ENCODE data around the gene DISC1.

- no peak for TF ChIP-seq CTCF (IDR thresholded peaks at IDR 0.05; ENCODE audit: poor library complexity, severe bottlenecking)
- TF ChIP-seq REST (IDR thresholded peaks at IDR 0.05; ENCODE audit: borderline replicate concordance): no peak
These were observed 314.1 kb downstream of the DISC1 start for GRCh38 chr1:231940701-231941100.

Data from neural cell (in vitro differentiated cells).